Upper lobe of left lung (tissue), 6 donors: ENCODE results near the gene CIZ1. TPM values are rescaled to one million over a fixed set of nuclear protein-coding genes. Genes with fewer than 3 reads are reported as not detected.

Experiments used
- ATAC-seq, 2 donors: fragments of 200-7000 bp; cut with Tn5 transposase; one replicate each; pipeline ENCODE4 v1.9.1; 2022; ENCODE audit warnings: mild to moderate bottlenecking in 2 of 2, moderate library complexity in 2 of 2; ENCODE audit not compliant: low FRiP score in 2 of 2
- DNase-seq, 2 donors: peaks; one replicate each; pipeline ENCODE4 v3.0.0-alpha.2; 2019 to 2020
- H3K27ac ChIP-seq, 4 donors: fragments of 200-600 bp; sonication (generic); one replicate each; pipeline ENCODE4 v1.5.1; 2016 to 2019
- H3K27me3 ChIP-seq, 4 donors: fragments of 200-600 bp; sonication (generic); one replicate each; pipeline ENCODE4 v1.5.1; 2017 to 2019
- H3K36me3 ChIP-seq, 4 donors: fragments of 200-600 bp; sonication (generic); one replicate each; pipeline ENCODE4 v1.5.1; 2016 to 2019
- H3K4me1 ChIP-seq, 4 donors: fragments of 200-600 bp; sonication (generic); one replicate each; pipeline ENCODE4 v1.5.1; 2018 to 2019
- H3K4me3 ChIP-seq, 4 donors: fragments of 200-600 bp; sonication (generic); one replicate each; pipeline ENCODE4 v1.5.1; 2017 to 2019; ENCODE audit warnings: mild to moderate bottlenecking in 2 of 4, moderate library complexity in 1 of 4
- H3K9me3 ChIP-seq, 4 donors: fragments of 200-600 bp; sonication (generic); one replicate each; pipeline ENCODE4 v1.5.1; 2018 to 2019
- CTCF ChIP-seq, 6 experiments: fragments of 450-650 bp in 4 of 6; fragments of 200-600 bp in 2 of 6; sonication (generic) in 2 of 6; IDR thresholded peaks; one replicate each; pipeline ENCODE4 v1.5.1; 2016 to 2019; ENCODE audit warnings: antibody characterized with exemption in 6 of 6
- EP300 ChIP-seq, 4 donors: sonication (generic); formaldehyde crosslinking; IDR thresholded peaks; one replicate each; pipeline ENCODE4 v1.5.1; 2017; ENCODE audit warnings: antibody characterized with exemption in 4 of 4, control low read depth in 2 of 4
- POLR2A ChIP-seq, 4 donors: fragments of 450-650 bp; IDR thresholded peaks; one replicate each; pipeline ENCODE4 v1.5.1; 2016 to 2017; ENCODE audit warnings: antibody characterized with exemption in 4 of 4, mild to moderate bottlenecking in 2 of 4
- POLR2AphosphoS5 ChIP-seq, 2 donors: sonication (generic); formaldehyde crosslinking; IDR thresholded peaks; one replicate each; pipeline ENCODE4 v1.5.1; 2017; ENCODE audit warnings: antibody characterized with exemption in 2 of 2
- WGBS, 2 donors: methylation state at CpG; one replicate each; pipeline ENCODE4 v1.1.5; 2017 to 2018; 5-methylcytosine and 5-hydroxymethylcytosine counted together
- total RNA-seq, 6 donors: library from RNA; depleted of rRNA in 4 of 6; stranded (reverse); fragments of >200 nt in 4 of 6; gene quantifications; one replicate each; pipeline versions ENCODE4 v1.1.0 to v1.2.1, GENCODE V29; 2016 to 2021
- donor health status: DM: no; HTN: no; CAD: no; lungs with moderate emphysema.
- donor health status: DM: no; HTN: yes; CAD: no; lungs with severe emphysema.

Gene CIZ1
- total RNA-seq, 6 donors from 2014 or later = 53.4 to 136 (median 95.5) TPM

- no peak for TF ChIP-seq EP300 (IDR thresholded peaks at IDR 0.05)
- TF ChIP-seq POLR2A (IDR thresholded peaks at IDR 0.05) = no peak
- TF ChIP-seq CTCF (IDR thresholded peaks at IDR 0.05) = no peak
- no peak for TF ChIP-seq POLR2AphosphoS5 (IDR thresholded peaks at IDR 0.05)
- Histone ChIP-seq H3K36me3 (peaks cover 20 to 80% (median 62%) of the 10 kb centered on the region in 4 donors), H3K4me3 (no peak overlapping the region), H3K27me3 (no peaks in the 10 kb centered on the region), H3K9me3 (no peaks in the 10 kb centered on the region), H3K27ac (no peak overlapping the region), H3K4me1 (no peaks in the 10 kb centered on the region)
- 77 to 84% methylated on average over 8 of the region's 8 CpGs for WGBS, 2 donors
- no peak for DNase-seq
- ATAC-seq = no peak
Measured at GRCh38 chr9:128175102-128175563, 16.2 kb downstream of the CIZ1 start.

GRCh38 chr9:128174062-128174461, 17.3 kb downstream of the CIZ1 start:
- WGBS, 2 donors = 70 to 92% methylated on average over 3 to 4 of the region's 4 CpGs

GRCh38 chr9:128169925-128170324, 21.4 kb downstream of the CIZ1 start:
- H3K4me3 ChIP-seq = no peak overlapping the region
- H3K4me1 ChIP-seq = no peaks in the 10 kb centered on the region
- H3K27me3 ChIP-seq = no peaks in the 10 kb centered on the region
- 92 to 95% methylated on average over 2 to 8 of the region's 8 CpGs for WGBS, 2 donors
- no peak for DNase-seq
- TF ChIP-seq EP300 (IDR thresholded peaks at IDR 0.05) (no peak), CTCF (IDR thresholded peaks at IDR 0.05) (no peak), POLR2AphosphoS5 (IDR thresholded peaks at IDR 0.05) (no peak), POLR2A (IDR thresholded peaks at IDR 0.05) (no peak)
- H3K9me3 ChIP-seq = no peaks in the 10 kb centered on the region
- no peak overlapping the region for H3K27ac ChIP-seq
- H3K36me3 ChIP-seq = peaks cover 11 to 80% (median 64%) of the 10 kb centered on the region in 4 donors
- no peak for ATAC-seq

More at GRCh38 chr9:128174062-128174461, 17.3 kb downstream of the CIZ1 start:
- Histone ChIP-seq H3K4me1 (no peaks in the 10 kb centered on the region), H3K9me3 (no peaks in the 10 kb centered on the region), H3K4me3 (no peak overlapping the region), H3K36me3 (peaks cover 21 to 80% (median 62%) of the 10 kb centered on the region in 4 donors), H3K27ac (no peak overlapping the region), H3K27me3 (no peaks in the 10 kb centered on the region)
- TF ChIP-seq EP300 (IDR thresholded peaks at IDR 0.05) (no peak), POLR2AphosphoS5 (IDR thresholded peaks at IDR 0.05) (no peak), POLR2A (IDR thresholded peaks at IDR 0.05) (no peak), CTCF (IDR thresholded peaks at IDR 0.05) (no peak)
- ATAC-seq (no peak), DNase-seq (no peak)

- ATAC-seq = peak in 1 of 2 donors; percentile 44
- peaks cover 11 to 79% (median 64%) of the 10 kb centered on the region in 4 donors for H3K36me3 ChIP-seq
Measured at GRCh38 chr9:128169492-128169891, 21.9 kb downstream of the CIZ1 start.

More at GRCh38 chr9:128169492-128169891, 21.9 kb downstream of the CIZ1 start:
- Histone ChIP-seq H3K4me3 (no peak overlapping the region), H3K27ac (no peak overlapping the region), H3K4me1 (no peaks in the 10 kb centered on the region), H3K27me3 (no peaks in the 10 kb centered on the region), H3K9me3 (no peaks in the 10 kb centered on the region)
- TF ChIP-seq POLR2AphosphoS5 (IDR thresholded peaks at IDR 0.05) (no peak), EP300 (IDR thresholded peaks at IDR 0.05) (no peak), POLR2A (IDR thresholded peaks at IDR 0.05) (no peak), CTCF (IDR thresholded peaks at IDR 0.05) (no peak)
- DNase-seq = no peak
- WGBS, 2 donors = 94 to 96% methylated on average over 8 of the region's 8 CpGs
